HG03064 (cell line): ENCODE results near the gene MTSS2.

Source experiments
- ATAC-seq: cut with Tn5 transposase; IDR thresholded peaks from one replicate; pipeline ENCODE4 v1.9.1; 2021; ENCODE audit warnings: low read depth; ENCODE audit not compliant: unreplicated experiment

MTSS2 gene

DNA sequence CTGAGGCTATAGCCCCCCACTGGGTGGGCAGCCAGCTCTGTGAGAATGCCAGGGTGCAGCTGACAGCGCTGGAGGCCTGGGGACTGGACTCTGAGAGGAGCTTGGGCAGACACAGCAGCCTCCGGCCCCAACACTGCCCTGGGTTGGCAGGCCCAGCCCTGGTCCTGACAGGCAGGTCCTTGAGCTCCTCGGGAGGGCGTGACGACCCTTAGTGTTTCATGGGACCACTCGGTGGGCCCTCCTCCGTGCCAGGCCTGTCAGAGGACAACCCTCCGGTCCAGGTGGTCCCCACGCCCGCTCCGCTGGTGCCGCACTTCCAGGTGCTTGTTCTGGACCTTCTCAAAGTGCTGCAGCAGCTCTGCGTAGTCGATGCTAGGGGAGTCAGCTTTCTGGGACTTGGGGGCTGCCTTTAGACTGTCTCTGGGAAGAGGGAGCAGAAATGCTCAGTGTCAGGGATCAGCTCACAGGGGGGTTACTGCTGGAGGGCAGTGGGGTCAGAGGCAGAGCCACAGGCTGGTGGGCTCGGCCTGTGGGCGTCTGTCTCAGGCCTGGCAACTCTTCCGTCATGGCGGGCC lies 1.9 kb upstream of the MTSS2 start:
- no peak for ATAC-seq

DNA sequence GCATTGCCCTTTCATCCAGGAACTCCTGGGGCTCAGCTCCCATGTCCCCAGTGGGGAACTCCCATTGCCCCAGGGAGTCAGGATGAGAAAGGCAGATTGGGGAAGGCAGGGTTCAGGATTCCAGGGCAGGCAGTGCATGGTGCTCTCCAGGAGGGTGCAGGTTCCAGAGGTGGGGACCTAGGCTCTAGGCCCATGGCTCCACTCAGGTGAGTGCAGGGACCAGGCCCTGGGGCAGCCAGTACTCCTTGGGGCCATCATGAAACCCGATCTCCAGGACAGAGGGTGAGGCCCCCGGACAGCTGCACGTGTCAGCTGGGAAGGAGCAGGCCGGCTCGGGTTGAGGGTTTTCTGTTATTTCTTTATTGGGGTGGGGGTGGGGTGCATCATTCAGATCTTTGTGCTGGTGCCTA lies 1.3 kb upstream of the MTSS2 start:
- ATAC-seq = no peak

DNA sequence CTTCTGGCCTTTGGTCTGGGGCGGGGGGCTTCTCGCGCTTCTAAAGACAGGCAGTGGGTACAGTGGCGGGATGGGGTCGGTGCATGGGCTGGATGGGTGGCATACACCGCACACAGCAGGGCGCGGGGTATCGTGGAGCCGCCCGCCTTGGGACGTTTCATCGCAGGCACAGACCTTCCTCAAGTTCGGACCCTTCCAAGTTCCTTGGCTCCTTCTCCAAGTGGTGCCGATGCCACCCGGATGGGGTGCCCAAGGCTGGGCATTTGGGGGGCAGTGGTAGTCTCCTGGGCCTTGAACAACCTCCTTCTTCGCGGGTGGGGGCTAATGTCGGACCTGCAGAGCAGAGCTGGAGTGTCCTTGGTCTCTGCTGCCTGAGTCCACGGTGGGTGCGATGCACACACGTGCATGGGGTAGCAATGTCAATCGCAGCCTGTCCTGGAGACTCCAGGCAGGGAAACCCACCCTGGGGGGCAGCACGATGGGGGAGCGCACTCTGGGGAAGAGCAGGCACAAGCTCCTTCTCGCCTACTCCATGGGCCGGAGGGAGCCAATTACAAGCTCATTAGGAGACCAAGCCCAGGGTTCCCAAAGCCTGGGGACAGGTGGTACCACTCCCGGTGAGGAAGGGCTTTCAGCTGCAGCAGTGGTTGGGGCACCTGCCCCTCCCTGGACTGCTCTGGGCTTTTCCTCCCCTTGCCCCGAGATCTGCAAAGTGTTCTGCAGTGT lies 686 bp upstream of the MTSS2 start:
- ATAC-seq = no peak

- ATAC-seq = no peak
Observed at GRCh38 chr16:70685061-70685937, 554 bp downstream of the MTSS2 start.

GRCh38 chr16:70684146-70685060 lies 1.4 kb downstream of the MTSS2 start:
- ATAC-seq = no peak

GRCh38 chr16:70683146-70683944 lies 2.5 kb downstream of the MTSS2 start:
- ATAC-seq = no peak

- no peak for ATAC-seq
Observed at GRCh38 chr16:70682239-70683145, 3.4 kb downstream of the MTSS2 start.

- ATAC-seq = no peak
Observed at GRCh38 chr16:70681382-70682238, 4.2 kb downstream of the MTSS2 start.

DNA sequence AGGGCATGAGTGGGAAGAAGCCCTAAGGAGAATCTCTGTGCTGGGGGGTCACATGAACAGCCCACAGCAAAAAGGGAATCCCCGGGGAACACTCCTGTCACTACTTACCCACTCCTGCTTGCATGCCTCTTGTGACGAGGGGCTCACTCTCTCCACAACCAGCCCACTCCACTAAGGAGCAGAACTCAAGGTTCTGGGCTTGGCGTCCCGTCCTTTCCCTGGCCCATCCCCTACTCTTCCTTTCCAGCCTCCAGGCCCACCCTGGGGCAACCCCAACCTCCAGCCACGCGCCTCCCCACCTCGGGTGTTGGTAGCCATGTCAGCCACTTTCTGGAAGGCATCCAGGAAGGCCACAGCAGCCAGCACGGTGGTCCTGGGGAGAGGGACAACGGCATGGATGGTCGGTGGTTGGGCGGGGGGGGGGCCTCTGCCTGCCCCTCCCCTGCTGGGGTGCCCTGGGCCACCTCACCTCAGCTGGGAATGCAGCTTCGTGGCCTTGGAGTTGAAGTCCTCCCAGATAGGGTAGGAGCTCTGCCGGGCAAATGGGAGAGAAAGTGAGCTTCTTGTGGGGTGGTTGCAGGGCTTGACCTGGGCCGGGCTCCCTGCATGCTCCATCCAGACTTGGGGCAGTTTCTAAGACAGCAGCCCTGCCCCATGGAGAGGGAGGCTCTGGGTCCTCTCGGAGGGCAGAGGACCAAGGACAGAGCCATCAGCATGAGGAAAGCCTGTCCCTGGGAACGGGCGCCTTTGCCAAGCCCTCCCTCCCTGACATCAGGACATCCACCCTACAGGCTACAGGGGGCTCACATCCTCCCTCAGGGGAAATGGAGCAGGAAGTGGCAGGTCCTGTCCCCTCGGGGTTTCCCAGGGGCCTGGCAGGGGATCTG lies 5.1 kb downstream of the MTSS2 start:
- ATAC-seq = no peak

DNA sequence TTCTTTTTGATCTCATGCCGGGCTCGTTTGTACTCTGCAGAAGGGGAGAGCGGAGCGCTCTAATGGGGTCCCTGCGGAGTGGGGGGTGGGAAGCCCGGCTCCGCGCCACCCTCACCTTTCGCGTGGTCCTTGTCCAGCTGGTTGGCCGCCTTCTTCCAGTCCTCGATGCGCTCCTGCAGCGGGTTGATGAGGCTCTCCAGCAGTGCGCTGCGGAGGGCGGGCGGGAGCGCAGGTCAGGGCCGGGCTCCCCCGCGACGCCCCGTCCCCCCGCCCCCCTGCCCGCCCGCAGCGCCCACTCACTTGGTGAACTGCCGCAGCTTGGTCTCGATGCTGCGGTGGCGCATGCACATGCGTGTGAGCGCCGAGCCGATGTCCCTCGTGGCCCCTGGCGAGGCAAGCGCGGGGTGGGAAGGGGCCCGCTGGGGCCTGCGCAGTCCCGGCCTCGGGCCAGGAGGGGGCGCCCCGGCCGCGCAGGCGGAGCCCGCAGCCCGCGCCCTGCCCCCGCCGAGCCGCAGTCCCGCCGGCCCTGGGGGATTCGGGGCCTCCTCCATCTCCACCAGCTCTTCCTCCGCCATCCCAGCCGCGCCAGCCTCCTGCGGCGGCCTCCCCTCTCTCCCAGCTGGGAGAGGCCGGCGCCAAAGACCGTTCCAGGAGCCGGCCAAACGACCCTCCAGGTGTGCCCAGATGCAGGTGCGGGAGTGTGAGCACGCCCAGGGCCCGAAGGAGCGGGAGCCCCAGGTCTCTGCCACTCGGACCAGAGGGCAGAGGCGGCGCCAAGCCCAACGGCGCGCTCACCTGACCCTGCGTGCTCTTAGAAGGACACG lies 6.0 kb downstream of the MTSS2 start:
- ATAC-seq = no peak

DNA sequence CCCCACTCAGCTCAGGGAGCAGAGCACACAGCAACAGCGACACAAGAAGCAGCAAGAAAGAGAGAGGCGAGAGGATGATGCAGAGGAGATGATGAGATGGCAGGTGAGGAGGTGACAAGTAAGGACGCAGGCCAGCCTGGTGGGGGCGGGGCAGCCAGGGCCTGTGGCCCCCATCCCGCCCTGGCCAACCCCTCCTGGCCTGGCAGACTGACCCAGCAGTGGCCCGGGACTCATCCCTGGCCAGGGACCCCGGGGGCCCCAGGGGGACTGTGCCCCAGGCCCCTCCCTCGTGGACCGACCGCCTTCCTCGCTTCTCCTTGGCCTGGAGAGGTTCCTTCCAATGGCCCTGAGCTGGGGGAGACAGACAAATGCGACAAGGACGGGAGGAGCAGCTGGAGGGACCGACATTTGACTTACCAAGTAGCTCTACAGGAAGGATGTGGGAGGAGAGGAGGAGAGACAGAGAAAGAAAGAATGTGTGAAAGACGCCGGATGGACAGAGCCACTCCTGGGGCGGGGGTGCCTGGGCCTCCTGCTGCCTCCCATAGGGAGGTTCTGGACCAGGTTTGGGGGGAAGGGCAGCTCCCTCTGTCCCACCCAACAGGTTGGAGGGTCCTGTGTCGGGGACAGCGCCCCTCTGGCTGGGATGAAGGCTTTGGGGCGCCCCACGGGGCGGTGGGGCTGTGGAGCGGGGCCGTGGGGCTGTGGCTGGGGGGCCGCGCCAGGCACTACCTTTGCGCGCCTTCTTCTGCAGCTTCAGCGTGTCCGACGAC lies 6.8 kb downstream of the MTSS2 start:
- ATAC-seq = no peak

GRCh38 chr16:70678121-70678897 lies 7.5 kb downstream of the MTSS2 start:
- no peak for ATAC-seq

DNA sequence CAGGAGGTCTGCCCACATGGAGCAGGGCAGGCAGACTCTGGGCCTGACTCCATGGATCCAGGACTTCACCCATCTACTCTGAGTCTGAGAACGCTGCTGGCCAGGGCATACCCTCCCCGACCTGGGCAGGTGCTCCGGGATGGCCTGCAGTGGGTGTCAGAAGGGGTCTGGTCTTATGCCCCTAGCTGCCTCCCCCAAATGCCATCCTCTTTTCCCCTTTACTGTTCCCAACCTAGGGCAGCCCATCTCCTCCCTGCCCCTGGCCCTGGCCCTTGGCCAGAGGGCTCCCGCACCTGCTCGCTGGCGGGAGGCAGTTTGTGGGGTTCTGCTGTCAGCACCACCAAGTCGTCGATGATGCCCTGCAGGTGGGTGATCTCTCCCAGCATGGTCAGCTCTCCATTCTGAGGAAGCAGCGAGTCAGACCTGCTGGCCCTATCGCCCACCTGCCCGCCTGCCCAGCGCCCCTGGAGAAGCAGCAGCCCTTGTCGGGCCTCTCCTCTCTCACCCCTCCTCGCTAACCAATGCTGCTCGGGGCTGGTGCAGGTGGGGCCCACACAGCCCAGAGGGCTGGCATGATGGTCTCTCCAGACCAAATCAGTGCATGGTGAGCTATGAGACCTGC lies 8.2 kb downstream of the MTSS2 start:
- ATAC-seq = no peak
